ENCODE measurements around the gene ZC3H10. TPM values are rescaled to one million over a fixed set of nuclear protein-coding genes. Genes with fewer than 3 reads are reported as not detected.

ZC3H10 gene
- total RNA-seq, 2 donors from 2014 or later: 0.99 to 11.2 TPM

- 1 to 2% methylated on average over 12 of the region's 12 CpGs for WGBS, 2 donors
Observed at GRCh38 chr12:56151672-56152131, 33.6 kb downstream of the ZC3H10 start.

GRCh38 chr12:56152132-56152755 is 34.2 kb downstream of the ZC3H10 start, which contains the start of gene MYL6B:
TSS of gene MYL6B (plus strand) at chr12:56152587. CDS start at chr12:56153919, 1,332 bp downstream.
- H3K36me3 ChIP-seq (replicated peaks in 1 of 2; ENCODE audit: insufficient read depth in 1 of 2, low read depth in 2 of 2): no peaks in the 10 kb centered on the region
- intact Hi-C loops (cut with DNase I): no loop called here
- ATAC-seq: peak; percentile 96
- H3K9me3 ChIP-seq: no peaks in the 10 kb centered on the region
- H3K27ac ChIP-seq: peak within 1 kb of the TSS; percentile 89 to 97 (median 92)
- 0% methylated on average over 18 to 37 of the region's 37 CpGs for WGBS, 2 donors
- H3K4me1 ChIP-seq: peaks cover 30% of the 10 kb centered on the region
- no peaks in the 10 kb centered on the region for H3K27me3 ChIP-seq
- DNase-seq: peak; percentile 91 to 95 (median 94)
- peak within 1 kb of the TSS; percentile 29 to 64 for H3K4me3 ChIP-seq
- TF ChIP-seq CTCF (IDR thresholded peaks at IDR 0.05) (no peak), POLR2A (IDR thresholded peaks at IDR 0.05) (peak; percentile 37 to 74 (median 73))

More at GRCh38 chr12:56151672-56152131, 33.6 kb downstream of the ZC3H10 start:
- peak overlapping the region; percentile 89 to 97 (median 92) for H3K27ac ChIP-seq
- H3K9me3 ChIP-seq: no peaks in the 10 kb centered on the region
- no peaks in the 10 kb centered on the region for H3K36me3 ChIP-seq (replicated peaks in 1 of 2; ENCODE audit: insufficient read depth in 1 of 2, low read depth in 2 of 2)
- TF ChIP-seq CTCF (IDR thresholded peaks at IDR 0.05) (peak in 6 of 7 experiments; percentile 33 to 77 (median 56)), POLR2A (IDR thresholded peaks at IDR 0.05) (no peak)
- peak overlapping the region; percentile 29 to 64 for H3K4me3 ChIP-seq
- no peaks in the 10 kb centered on the region for H3K27me3 ChIP-seq
- intact Hi-C loops (cut with DNase I): no loop called here
- H3K4me1 ChIP-seq: peaks cover 30% of the 10 kb centered on the region
- peak; percentile 62 to 79 (median 72) for DNase-seq
- peak; percentile 64 for ATAC-seq

- peak overlapping the region; percentile 89 to 97 (median 92) for H3K27ac ChIP-seq
- no peak for DNase-seq
- ATAC-seq: no peak
- 12 to 21% methylated on average over 7 to 8 of the region's 8 CpGs for WGBS, 2 donors
- TF ChIP-seq CTCF (IDR thresholded peaks at IDR 0.05): no peak
- TF ChIP-seq POLR2A (IDR thresholded peaks at IDR 0.05): no peak
- H3K27me3 ChIP-seq: no peaks in the 10 kb centered on the region
- H3K4me1 ChIP-seq: peaks cover 27% of the 10 kb centered on the region
- no peaks in the 10 kb centered on the region for H3K36me3 ChIP-seq (replicated peaks in 1 of 2; ENCODE audit: insufficient read depth in 1 of 2, low read depth in 2 of 2)
- intact Hi-C loops (cut with DNase I): no loop called here
- H3K9me3 ChIP-seq: no peaks in the 10 kb centered on the region
- peak overlapping the region; percentile 29 to 64 for H3K4me3 ChIP-seq
Observed at GRCh38 chr12:56152756-56153677, 35.0 kb downstream of the ZC3H10 start.

GRCh38 chr12:56153678-56154065 is 35.6 kb downstream of the ZC3H10 start:
- ATAC-seq: no peak
- DNase-seq: no peak
- 63 to 85% methylated on average over 5 of the region's 5 CpGs for WGBS, 2 donors
- Histone ChIP-seq H3K27ac (no peak overlapping the region), H3K9me3 (no peaks in the 10 kb centered on the region), H3K27me3 (no peaks in the 10 kb centered on the region), H3K4me3 (no peak overlapping the region), H3K36me3 (replicated peaks in 1 of 2; ENCODE audit: insufficient read depth in 1 of 2, low read depth in 2 of 2) (no peaks in the 10 kb centered on the region), H3K4me1 (peaks cover 27% of the 10 kb centered on the region)
- TF ChIP-seq CTCF (IDR thresholded peaks at IDR 0.05) (no peak), POLR2A (IDR thresholded peaks at IDR 0.05) (no peak)
- intact Hi-C loops (cut with DNase I): no loop called here

All from body of pancreas (tissue), 4 donors.